ENCODE data around the gene RAN.
A peak's percentile ranks its signal among the peaks of the same experiment; 100 is the strongest.
"Not testable (repeated sequence)": the region's sequence is repeated elsewhere in the genome, so short reads cannot be mapped to it uniquely, and the experiment has no call there.

Gene RAN

DNA sequence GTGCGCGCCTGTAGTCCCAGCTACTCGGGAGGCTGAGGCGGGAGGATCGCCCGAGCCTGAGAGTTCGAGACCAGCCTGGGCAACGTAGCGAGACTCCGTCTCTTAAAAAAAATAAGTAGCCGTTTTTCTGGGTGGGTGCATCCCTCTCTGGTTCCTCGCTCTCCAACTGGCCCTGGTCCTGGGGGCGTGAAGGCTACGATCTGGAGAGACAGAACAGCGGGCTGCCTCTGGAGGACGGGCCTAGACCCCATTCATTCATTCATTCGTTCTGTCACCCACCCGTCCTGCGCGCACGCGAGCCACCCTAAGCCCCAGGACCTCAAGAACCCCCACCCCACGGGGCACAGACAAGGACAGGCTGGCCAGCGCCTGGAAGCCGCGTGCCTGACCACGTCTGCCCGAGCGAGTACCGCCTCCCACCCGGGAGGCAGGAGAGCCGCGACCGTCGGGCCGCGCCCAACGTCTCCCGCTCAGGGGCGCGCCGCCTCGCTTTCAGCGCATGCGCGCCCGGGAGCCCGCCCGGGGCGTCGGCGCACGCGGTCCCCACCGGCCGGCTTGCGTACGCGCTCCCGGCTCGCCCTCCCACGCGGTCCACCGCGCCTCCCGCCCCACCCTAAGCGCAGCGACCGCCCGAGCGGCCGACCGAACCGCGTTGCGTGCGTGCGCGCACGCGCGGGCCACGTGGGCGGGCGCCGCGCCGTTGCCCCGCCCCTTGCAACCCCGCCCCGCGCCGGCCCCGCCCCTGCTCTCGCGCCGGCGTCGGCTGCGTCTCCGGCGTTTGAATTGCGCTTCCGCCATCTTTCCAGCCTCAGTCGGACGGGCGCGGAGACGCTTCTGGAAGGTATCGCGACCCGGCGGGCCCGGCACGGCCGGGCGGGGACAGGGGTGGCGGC lies at the start of gene RAN:
RAN (plus strand) TSS at position 781 of the 893 bp plus-strand sequence. CDS start 528 bp downstream, outside the sequence.
- peak; percentile 87 for DNase-seq (ENCODE audit: low read depth)

DNA sequence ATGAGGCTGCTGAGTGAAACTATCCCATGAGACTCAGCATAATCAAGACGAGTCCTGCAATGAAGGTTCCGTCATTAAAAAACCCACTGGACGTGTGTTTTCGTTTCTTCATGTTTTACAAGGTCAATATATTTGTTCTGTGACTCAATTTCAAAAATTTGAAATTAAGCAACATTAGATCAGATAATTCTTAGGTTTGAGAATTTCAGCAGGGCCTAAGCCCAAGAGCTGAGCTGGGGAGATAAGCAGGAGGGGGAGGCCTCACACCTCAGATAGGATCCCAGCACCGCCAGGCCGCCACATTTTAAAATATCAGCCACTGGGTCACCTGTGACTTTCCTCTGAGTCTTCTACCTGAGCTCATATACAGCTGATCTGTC lies 46.1 kb upstream of the RAN start:
- no peak for DNase-seq (ENCODE audit: low read depth)

DNA sequence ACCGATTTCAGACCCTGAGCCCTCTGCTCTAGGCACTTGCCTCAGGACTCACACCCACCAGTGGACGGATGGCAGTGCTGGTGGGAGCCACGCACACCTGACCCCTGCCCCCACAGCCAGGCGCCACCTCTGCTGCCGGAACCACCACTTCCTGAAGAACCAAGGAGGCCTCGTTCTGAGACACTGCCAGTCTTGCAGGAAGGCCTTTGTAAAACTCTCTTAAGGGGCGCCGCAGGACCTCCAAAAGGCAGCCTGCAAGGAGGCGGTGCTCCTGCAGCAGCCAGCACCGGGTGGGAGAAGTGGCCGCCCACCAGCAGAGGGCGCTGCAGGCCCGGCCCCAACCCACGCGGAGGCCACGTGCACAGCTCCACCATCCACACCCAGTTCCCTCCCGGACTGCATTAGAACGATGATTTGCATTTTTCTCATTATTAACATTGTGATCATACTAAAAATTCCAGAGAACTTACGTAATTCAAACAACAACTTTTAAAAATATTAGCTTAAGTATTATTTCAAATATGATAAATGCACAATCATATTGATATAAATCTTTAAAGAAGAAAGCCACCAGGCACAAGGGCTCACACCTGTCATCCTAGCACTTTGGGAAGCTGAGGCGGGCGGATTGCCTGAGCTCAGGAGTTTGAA lies 45.6 kb upstream of the RAN start:
- no peak for DNase-seq (ENCODE audit: low read depth)

DNA sequence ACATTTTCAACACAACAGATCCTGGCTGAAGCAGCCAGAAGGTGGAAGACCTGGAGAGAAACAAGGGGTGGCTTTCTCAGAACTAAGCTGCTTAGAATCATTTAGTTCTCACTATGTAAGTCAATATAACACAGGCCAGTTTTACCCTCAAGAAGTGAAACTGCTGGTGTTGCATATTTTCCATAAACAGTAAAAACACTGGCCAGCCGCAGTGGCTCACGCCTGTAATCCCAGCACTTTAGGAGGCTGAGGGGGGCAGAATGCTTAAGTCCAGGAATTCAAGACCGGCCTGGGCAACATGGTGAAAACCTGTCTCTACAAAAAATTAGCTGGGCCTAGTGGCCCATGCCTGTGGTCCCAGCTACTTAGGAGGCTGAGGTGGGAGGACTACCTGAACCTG lies 44.4 kb upstream of the RAN start:
- DNase-seq (ENCODE audit: low read depth), result no peak

DNA sequence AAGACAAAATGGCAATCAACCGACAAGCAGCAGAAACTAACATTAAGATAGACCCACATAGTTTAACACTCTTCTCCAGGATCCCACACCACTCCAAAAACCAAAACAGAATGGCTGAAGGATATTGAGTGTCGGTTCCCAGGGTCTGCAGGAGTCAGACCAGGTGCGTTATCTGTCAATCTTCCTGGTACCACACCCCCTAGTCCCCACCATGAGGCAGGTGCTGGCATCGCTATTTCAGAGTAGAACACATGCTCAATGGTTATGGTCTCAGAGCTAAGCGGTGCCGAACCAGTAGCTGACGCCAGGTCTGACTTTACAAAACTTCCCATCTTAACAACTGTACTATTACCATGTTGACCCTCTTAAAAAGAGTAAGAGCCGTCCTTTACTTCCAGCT lies 43.0 kb upstream of the RAN start:
- no peak for DNase-seq (ENCODE audit: low read depth)

DNA sequence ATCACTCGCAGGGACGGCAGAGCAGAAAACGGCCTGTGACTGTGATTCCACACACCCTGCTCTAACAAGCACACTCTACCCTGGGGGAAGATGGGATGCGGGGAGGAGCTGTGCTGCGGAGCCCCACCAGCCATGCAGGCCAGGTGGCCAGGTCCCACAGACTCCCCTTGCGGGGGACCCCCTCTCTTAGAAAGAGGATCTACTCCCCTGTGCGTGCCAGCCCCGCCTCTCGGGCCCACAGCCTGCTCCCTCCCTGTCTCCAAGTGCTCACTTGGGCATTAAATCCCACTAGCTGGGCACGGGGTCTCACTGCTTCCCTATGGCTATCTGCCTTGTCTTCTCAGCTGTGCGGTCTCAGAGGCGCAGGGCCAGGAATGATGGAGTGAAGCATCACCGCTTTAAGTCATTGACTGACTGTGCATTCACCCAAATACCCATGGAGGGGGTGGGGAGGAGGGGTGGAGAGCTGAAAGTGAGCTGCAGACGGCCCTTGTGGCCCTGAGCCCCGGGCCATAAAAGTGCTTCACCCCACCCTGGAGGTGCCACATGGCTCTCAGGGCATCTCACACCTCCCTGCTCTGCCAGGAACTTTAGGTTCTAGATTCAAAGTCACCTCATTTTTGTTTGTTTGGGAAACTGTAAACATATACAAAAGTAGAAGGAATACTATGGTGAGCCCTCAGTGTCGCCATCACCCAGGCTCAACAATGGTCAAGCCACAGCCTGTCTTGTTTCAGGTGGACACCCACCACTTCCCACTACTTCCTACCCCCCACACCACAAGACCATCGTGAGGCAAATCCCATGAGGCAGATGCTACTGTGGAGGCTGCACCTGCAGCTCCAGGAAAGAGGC lies 42.2 kb upstream of the RAN start:
- no peak for DNase-seq (ENCODE audit: low read depth)

DNA sequence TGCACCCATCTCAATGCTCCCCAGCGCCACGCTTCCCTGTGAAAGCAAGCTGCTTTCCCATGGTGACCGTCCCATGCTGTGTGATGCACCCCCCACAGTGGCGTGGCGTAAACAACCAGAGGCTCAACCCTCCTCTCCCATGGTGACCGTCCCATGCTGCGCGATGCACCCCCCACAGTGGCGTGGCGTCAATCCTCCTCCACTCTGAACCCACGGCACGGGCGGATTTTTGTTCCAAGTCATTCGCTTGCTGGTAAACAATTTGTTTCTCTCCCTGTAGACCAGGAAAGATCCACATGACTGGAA lies 41.7 kb upstream of the RAN start:
- DNase-seq (ENCODE audit: low read depth), result no peak

DNA sequence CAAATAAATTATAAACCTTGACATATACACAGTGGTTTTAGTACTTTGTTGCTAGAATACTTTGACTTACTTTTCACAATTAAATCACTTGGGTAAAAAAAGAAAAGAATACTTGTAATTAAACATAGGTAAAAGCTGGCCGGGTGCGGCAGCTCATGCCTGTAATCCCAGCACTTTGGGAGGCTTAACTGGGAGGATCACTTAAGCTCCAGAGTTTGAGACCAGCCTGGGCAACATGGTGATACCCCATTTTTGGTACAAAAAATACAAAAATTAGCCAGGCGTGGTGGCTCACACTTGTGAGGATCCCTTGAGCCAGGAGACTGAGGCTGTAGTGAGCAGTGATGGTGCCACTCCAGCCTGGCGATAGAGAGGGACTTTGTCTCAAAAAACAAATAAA lies 40.6 kb upstream of the RAN start:
- no peak for DNase-seq (ENCODE audit: low read depth)

DNA sequence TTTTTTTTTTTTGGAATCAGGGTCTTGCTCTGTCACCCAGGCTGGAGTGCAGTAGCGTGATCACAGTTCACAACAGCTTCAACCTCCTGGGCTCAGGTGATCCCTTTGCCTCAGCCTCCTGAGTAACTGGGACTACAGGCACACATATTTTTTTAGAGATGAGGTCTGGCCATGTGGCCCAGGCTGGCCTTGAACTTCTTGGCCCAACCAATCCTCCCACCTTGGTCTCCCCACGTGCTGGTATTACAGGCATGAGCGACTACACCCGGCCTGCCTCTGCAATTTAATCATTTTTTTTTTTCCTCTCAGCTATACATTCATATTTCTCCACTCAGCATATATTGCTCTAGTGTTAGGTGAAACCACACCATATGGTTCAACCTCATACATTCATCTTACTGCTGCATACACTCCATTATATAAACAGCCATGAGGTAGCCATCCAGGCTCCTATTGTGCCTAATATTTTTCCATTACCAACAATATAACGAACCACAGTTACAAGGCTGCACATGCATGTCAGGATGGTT lies 39.9 kb upstream of the RAN start:
- no peak for DNase-seq (ENCODE audit: low read depth)

DNA sequence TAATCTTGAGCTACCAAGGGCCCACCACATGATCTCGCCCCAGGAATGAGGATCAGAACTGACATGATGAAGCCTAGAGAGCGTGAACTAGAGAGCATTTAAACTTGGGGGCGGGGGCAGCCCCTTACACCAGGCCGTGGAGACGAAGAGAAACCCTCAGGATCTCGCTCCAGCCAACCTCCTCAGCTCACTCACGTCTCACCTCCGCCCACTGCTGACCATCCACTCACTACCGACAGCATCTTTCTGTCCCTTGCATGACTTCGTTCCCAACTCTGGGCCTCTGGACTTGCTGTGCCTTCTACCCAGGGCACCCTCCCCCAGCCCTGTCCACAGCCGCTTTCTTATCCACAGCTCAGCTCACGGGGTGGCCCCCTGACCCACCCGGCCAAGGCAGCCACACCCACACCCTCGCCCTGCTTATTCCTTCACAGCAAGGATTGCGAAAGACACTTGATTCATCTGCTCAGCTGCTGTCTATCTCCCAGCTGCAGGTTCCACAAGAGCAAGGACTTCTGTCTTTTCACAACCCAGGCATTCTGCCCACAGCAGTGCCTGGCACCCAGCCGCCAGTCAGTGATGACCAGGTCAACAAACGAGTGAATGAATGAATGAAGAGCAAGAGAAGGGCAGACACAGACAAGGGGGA lies 39.2 kb upstream of the RAN start:
- peak; percentile 58 for DNase-seq (ENCODE audit: low read depth)

DNA sequence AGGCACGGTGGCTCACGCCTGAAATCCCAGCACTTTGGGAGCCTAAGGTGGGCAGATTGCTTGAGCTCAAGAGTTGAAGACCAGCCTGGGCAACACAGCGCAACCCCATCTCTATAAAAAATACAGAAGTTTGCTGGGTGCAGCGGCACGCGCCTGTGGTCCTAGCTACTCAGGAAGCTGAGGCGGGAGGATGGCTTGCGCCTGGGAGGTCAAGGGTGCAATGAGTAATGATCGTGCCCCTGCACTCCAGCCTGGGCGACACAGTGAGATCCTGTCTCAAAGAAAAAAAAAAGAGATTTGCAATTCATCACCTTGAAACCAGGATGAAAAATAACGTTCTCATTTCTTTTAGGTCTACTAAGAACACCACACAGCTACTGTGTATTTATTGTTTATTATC lies 36.9 kb upstream of the RAN start:
- no peak for DNase-seq (ENCODE audit: low read depth)

DNA sequence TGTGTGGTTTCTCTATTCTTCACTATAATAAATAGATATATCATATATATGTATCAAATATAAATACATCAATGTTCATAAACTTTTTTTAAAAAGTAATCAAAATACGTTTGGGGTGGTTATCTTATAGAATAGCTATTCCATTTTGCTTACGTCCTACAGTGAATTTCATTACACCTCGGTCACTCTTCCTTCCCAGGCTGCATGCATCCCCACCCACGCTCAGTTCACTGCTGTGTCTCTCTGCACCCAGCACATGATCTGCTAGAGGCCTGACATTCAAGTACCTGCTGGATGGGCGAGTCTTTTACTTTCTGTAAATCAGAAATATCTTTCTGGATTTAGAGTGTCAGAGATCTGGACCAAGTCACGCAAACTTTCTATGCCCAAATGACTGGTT lies 36.4 kb upstream of the RAN start:
- DNase-seq (ENCODE audit: low read depth), result no peak

DNA sequence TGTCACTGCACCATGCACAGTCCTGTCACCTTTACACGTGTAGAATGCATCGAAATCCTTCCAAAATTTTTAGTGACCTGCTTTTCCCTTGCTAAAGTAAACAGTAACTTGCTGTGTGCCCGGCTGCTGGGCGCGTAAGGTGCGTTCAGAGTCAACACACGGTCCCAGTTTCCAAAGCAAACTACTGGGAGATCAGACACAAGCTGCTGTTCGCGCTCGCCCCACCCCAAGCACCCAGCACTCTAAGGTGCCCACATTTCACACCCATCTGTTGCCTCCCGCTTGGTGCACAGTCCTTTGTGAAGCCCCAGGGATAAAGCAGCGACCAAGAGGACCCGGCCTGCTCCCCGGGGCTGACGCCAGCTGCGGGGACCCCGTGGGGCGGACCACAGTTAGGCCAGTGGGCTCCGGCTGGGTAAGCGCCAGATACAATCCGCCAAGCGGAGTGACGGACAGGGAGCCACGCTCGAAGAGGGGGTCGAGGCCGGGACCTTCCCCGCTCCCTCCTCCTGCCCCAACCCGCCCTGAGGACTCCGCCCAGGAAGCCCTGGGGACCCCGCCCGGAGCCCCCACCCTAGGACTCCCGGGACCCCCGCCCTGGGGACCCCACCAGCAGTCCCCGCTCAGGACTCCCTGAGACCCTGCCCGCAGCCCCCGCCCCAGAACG lies 33.4 kb upstream of the RAN start:
- no peak for DNase-seq (ENCODE audit: low read depth)

DNA sequence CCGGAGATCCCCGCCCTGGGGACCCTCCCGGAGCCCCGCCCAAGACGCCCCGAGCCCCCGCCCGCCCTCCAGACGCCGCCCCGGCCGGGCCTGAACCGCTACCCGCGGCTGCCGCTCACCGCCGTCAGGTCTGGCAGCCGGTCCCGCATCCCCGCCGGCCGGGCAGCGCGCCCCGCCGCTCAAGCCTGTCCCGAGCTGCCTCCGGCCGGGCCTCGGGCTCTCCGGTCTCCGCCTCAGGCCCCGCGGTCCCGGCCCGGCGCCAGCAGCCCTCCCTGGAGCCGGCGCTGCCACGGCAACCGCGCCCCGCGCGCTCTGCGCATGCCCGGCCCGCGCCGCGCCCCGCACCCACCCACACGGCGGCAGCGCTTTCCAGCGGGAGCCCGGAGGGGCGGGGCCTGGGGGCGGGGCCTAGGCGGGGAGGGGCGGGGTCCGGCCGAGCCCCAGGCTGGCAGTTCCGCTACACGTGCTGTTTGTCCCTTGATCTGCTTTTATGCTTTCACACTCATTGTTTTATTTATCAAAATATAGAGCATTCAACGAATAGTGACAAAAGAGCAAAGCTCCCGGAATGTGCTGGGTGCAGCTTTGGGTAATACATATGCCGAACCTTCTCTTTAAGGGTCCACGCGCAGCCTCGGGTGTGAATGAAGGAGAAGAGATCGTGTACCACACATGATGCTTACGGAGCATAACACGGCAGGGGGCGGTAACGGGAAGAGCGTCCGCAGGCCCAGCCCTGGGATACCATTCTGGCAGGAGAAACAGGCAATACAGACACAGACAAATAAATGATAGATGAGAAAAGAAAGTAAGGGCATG lies 32.7 kb upstream of the RAN start, which contains the start of gene STX2:
STX2 (minus strand) TSS at position 300 of the 819 bp plus-strand sequence; CDS start at position 149, 151 bp downstream.
- peak; percentile 58 for DNase-seq (ENCODE audit: low read depth)

DNA sequence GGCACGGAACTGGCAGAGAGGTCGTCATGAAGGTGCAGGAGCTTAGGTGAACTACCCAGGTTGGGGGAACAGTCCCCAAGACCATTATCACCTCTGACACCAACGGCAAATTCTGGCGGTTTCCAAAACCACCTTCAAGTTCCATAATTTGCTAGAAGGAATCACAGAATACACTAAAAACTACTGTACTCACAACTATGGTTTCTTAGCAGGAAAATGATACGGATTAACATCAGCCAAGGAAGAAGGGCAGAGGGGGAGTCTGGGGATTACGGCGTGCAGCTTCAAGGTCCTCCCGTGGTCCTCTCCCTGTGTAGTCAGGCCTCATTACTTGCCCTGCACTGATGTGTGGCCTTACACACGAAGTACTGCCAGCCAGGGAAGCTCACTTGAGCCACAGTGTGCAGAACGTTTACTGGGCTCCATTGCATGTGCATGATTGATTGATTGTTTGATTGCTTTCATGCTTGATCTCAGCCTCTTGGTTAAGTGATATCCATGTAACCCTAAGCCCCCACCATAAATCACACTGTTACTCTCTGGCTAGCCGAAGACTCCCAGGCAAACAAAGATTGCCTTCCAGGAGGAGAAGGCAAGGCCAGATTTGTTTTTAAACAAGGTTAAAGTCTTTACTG lies 32.0 kb upstream of the RAN start:
- no peak for DNase-seq (ENCODE audit: low read depth)

DNA sequence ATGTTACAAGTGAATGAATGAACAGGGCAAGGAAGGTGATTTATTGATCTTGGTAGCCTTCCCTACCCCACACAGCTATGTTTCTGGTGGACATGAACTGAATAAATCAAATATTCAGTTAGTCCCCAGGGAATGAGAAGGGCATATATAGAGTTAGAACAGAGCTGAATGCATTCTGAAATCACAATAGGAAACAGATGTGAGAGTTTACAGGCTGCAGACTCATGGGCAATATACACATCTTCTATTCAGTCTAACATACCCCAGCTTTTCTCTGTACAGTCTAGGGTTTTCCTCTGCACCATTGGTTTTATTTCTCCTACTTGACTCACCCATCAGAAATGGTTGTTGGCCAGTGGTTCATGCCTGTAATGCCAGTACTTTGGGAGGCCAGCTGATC lies 25.5 kb upstream of the RAN start:
- DNase-seq (ENCODE audit: low read depth), result peak; percentile 66

DNA sequence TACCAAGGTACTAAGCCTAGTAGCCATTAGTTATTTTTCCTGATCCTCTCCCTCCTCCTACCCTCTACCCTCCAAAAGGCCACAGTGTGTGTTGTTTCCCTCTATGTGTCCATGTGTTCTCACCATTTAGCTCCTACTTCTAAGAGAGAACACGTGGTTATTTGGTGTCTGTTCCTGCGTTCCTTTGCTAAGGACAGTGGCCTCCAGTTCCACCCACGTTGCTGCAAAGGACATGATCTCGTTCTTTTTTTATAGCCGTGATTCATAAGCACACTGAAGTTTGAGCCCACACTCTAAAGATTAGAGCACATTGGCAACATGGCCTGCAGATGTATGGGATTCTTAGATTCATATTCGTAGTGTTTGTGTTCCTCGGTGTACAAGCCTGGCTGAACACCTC lies 24.8 kb upstream of the RAN start:
- DNase-seq (ENCODE audit: low read depth), result peak; percentile 56

DNA sequence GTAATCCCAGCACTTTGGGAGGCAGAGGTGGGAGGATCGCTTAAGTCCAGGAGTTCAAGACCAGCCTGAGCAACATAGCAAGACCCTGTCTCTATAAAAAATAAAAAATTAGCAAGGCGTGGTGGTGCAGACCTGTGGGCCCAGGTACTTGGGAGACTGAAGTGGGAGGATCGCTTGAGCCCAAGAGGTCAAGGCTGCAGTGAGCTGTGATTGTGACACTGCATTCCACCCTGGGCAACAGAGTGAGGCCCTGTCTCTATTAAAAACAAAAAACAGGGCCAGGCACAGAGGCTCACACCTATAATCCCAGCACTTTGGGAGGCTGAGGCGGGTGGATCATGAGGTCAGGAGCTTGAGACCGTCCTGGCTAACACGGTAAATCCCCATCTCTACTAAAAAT lies 23.8 kb upstream of the RAN start:
- not testable (repeated sequence) for DNase-seq (ENCODE audit: low read depth)

DNA sequence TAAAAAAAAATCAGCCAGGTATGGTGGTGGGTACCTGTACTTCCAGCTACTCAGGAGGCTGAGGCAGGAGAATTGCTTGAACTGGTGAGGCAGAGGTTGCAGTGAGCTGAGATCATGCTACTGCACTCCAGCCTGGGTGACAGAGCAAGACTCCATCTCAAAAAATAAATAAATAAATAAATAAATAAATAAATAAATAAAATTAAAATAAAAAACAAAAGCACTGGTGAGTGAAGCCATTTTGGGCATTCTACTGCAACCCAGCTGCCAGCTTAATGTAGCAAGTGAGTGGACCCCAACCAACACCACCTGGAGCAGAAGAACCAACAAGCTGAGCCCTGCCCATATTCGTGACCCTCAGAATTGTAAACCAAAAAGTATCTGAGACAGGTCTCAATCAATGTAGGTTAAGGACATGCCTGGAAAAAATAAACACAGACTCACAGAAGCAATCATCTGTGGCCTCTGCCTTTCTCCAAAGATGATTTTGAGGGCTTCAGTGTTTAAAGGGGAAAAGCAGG lies 23.0 kb upstream of the RAN start:
- not testable (repeated sequence) for DNase-seq (ENCODE audit: low read depth)
